GM20000 (cell line): ENCODE measurements around the gene EPHB2.

Experiments
- DNase-seq: peaks from one replicate; pipeline ENCODE4 v3.0.0; 2012; ENCODE audit warnings: low spot score
- CTCF ChIP-seq: IDR thresholded peaks from 2 replicates; pipeline ENCODE4 v1.5.1; 2012; ENCODE audit warnings: mild to moderate bottlenecking, control low read depth; ENCODE audit errors: extremely low read depth, missing control alignments

The EPHB2 gene

GRCh38 chr1:22681556-22682276 lies 28.9 kb upstream of the EPHB2 start:
- TF ChIP-seq CTCF = no peak
- no peak for DNase-seq

GRCh38 chr1:22683547-22683946 lies 27.1 kb upstream of the EPHB2 start:
- no peak for TF ChIP-seq CTCF
- no peak for DNase-seq

- DNase-seq = no peak
- no peak for TF ChIP-seq CTCF
Observed at GRCh38 chr1:22685591-22686059, 25.0 kb upstream of the EPHB2 start.

- no peak for DNase-seq
- TF ChIP-seq CTCF = no peak
Observed at GRCh38 chr1:22687191-22687590, 23.4 kb upstream of the EPHB2 start.

GRCh38 chr1:22688466-22688865 lies 22.2 kb upstream of the EPHB2 start:
- DNase-seq = no peak
- TF ChIP-seq CTCF = no peak

- no peak for TF ChIP-seq CTCF
- no peak for DNase-seq
Observed at GRCh38 chr1:22689505-22689904, 21.1 kb upstream of the EPHB2 start.

GRCh38 chr1:22691031-22691753 lies 19.4 kb upstream of the EPHB2 start:
- no peak for DNase-seq
- no peak for TF ChIP-seq CTCF
